Smooth muscle cell (in vitro differentiated cells): ENCODE results near the gene TMEM263. TPM values are rescaled to one million over a fixed set of nuclear protein-coding genes. Genes with fewer than 3 reads are reported as not detected.
A peak's percentile ranks its signal among the peaks of the same experiment; 100 is the strongest.

Experiments used
- DNase-seq: peaks from one replicate; lab custom pipeline; 2025; ENCODE audit not compliant: unreplicated experiment; lab: John Stamatoyannopoulos, UW
- H2AFZ ChIP-seq: fragments of 200-600 bp; sonication (generic); 2 replicates; pipeline ENCODE4 v1.6.0; 2016; ENCODE audit warnings: antibody characterized with exemption, low read depth, mild to moderate bottlenecking
- H3F3A ChIP-seq: fragments of 200-600 bp; sonication (generic); 2 replicates; pipeline ENCODE4 v1.6.0; 2017; ENCODE audit warnings: antibody characterized with exemption, low read depth
- H3K27ac ChIP-seq: fragments of 200-600 bp; sonication (generic); 2 replicates; pipeline ENCODE4 v1.5.1; 2016; ENCODE audit warnings: low read depth, mild to moderate bottlenecking
- H3K27me3 ChIP-seq: fragments of 200-600 bp; sonication (generic); 2 replicates; pipeline ENCODE4 v1.6.1; 2016; ENCODE audit warnings: low read depth, mild to moderate bottlenecking
- H3K36me3 ChIP-seq: fragments of 200-600 bp; sonication (generic); 2 replicates; pipeline ENCODE4 v1.5.1; 2016; ENCODE audit warnings: low read depth
- H3K4me1 ChIP-seq: fragments of 200-600 bp; sonication (generic); 2 replicates; pipeline ENCODE4 v1.5.1; 2016; ENCODE audit warnings: low read depth
- H3K4me2 ChIP-seq: fragments of 200-600 bp; sonication (generic); 2 replicates; pipeline ENCODE4 v1.6.0; 2016; ENCODE audit warnings: mild to moderate bottlenecking
- H3K4me3 ChIP-seq: fragments of 200-600 bp; sonication (generic); 2 replicates; pipeline ENCODE4 v1.5.1; 2016; ENCODE audit warnings: mild to moderate bottlenecking
- H3K79me2 ChIP-seq: fragments of 200-600 bp; sonication (generic); 2 replicates; pipeline ENCODE4 v1.6.0; 2016; ENCODE audit warnings: low read depth, mild to moderate bottlenecking
- H3K9ac ChIP-seq: fragments of 200-600 bp; sonication (generic); 2 replicates; pipeline ENCODE4 v1.6.0; 2016; ENCODE audit warnings: low read depth
- H3K9me3 ChIP-seq: fragments of 200-600 bp; sonication (generic); replicated peaks from 2 replicates; pipeline ENCODE4 v1.5.1; 2016; ENCODE audit warnings: low read depth
- H4K20me1 ChIP-seq: fragments of 200-600 bp; sonication (generic); 2 replicates; pipeline ENCODE4 v1.6.0; 2016; ENCODE audit warnings: low read depth
- CTCF ChIP-seq: fragments of 200-600 bp; sonication (generic); IDR thresholded peaks from 2 replicates; pipeline ENCODE4 v1.5.1; 2017; ENCODE audit warnings: borderline replicate concordance, mild to moderate bottlenecking, antibody characterized with exemption; ENCODE audit not compliant: insufficient read depth, poor library complexity, severe bottlenecking
- WGBS: methylation state at CpG from one replicate; pipeline ENCODE4 v1.1.7; 2016; ENCODE audit warnings: low lambda C conversion rate; 5-methylcytosine and 5-hydroxymethylcytosine counted together
- polyA plus RNA-seq: library from polyadenylated mRNA; unstranded; fragments of >200 nt; fragmentation: Nextera tagmentation; extraction: Ambion mirVana; gene quantifications from 2 replicates; pipeline ENCODE4 v1.2.1, GENCODE V29; 2016
- total RNA-seq: library from RNA; depleted of rRNA; stranded (reverse); fragments of >200 nt; gene quantifications from 2 replicates; pipeline ENCODE4 v1.2.3, GENCODE V29; 2014

TMEM263 gene
- total and polyA plus RNA-seq, 2 experiments from 2014 or later: 102 to 177 TPM

DNA sequence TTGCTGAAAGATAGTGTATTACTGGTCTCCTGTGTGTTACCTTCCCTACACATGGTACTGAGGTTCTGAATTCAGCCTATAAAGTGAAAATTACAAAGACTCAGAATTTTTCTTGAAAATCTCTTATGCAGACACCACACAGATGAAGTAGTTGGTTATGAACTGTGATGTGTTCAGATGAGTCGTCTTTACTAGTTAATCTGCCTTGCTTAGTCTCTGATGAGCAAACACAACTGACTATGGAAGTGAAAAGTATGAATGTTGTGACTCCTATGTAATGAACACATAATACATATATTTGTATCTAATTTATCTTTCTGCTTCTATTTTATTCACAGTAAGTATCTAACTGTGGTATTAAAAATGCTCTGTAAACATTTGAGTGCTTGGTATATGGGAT is 26.5 kb downstream of the TMEM263 start:
- H3K27ac ChIP-seq: no peak overlapping the region
- H4K20me1 ChIP-seq: peaks cover 45% of the 10 kb centered on the region
- no peaks in the 10 kb centered on the region for H3K27me3 ChIP-seq
- peaks cover 12% of the 10 kb centered on the region for H3K4me1 ChIP-seq
- no peak overlapping the region for H3K4me2 ChIP-seq
- H3K36me3 ChIP-seq: no peaks in the 10 kb centered on the region
- H3K4me3 ChIP-seq: no peak overlapping the region
- no peak overlapping the region for H3K9ac ChIP-seq
- H2AFZ ChIP-seq: no peak overlapping the region
- peaks cover 34% of the 10 kb centered on the region for H3F3A ChIP-seq
- no peak for TF ChIP-seq CTCF
- H3K9me3 ChIP-seq: no peaks in the 10 kb centered on the region
- WGBS: 45% methylated on average over 1 of the region's 1 CpG
- H3K79me2 ChIP-seq: peaks cover 14% of the 10 kb centered on the region
- no peak for DNase-seq

DNA sequence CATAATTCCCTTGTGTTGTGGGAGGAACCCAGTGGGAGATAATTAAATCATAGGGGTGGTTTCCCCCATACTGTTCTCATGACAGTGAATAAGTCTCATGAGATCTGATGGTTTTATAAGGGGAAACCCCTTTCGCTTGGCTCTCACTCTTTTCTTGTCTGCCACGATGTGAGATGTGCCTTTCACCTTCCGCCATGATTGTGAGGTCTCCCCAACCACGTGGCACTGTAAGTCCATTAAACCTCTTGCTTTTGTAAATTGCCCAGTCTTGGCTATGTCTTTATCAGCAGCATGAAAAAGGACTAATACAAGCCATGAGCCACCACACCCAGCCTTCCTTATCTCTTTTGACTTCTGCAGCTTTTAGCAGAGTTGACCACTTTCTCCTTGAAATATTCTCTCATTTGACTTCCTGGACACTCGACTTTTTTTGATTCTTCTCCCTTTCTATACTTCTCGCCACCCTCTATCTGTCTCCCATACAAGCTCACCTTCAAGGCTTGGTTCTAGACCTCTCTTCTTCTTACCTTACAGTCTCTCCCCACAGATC is 29.0 kb downstream of the TMEM263 start:
- no peak for DNase-seq
- H3K4me1 ChIP-seq: peaks cover 18% of the 10 kb centered on the region
- no peak overlapping the region for H3K9ac ChIP-seq
- no peak overlapping the region for H3K4me3 ChIP-seq
- no peak overlapping the region for H3K27ac ChIP-seq
- H2AFZ ChIP-seq: no peak overlapping the region
- 98% methylated on average over 6 of the region's 6 CpGs for WGBS
- H3K9me3 ChIP-seq: no peaks in the 10 kb centered on the region
- H3K79me2 ChIP-seq: peaks cover 14% of the 10 kb centered on the region
- H3K36me3 ChIP-seq: no peaks in the 10 kb centered on the region
- no peak for TF ChIP-seq CTCF
- peaks cover 32% of the 10 kb centered on the region for H4K20me1 ChIP-seq
- H3K4me2 ChIP-seq: no peak overlapping the region
- H3K27me3 ChIP-seq: no peaks in the 10 kb centered on the region
- H3F3A ChIP-seq: peaks cover 32% of the 10 kb centered on the region

GRCh38 chr12:106985479-106985878 is 29.8 kb downstream of the TMEM263 start:
- no peak overlapping the region for H3K27ac ChIP-seq

More at GRCh38 chr12:106985479-106985878, 29.8 kb downstream of the TMEM263 start:
- no peaks in the 10 kb centered on the region for H3K27me3 ChIP-seq
- H3K36me3 ChIP-seq: no peaks in the 10 kb centered on the region
- H3K4me3 ChIP-seq: peak overlapping the region; percentile 64
- no peaks in the 10 kb centered on the region for H3K9me3 ChIP-seq
- TF ChIP-seq CTCF: no peak
- peaks cover 35% of the 10 kb centered on the region for H3F3A ChIP-seq
- H2AFZ ChIP-seq: no peak overlapping the region
- peaks cover 14% of the 10 kb centered on the region for H3K79me2 ChIP-seq
- DNase-seq: no peak
- H3K9ac ChIP-seq: no peak overlapping the region
- peak overlapping the region; percentile 90 for H3K4me2 ChIP-seq
- WGBS: 94% methylated on average over 5 of the region's 5 CpGs
- H4K20me1 ChIP-seq: peaks cover 27% of the 10 kb centered on the region
- peaks cover 18% of the 10 kb centered on the region for H3K4me1 ChIP-seq
